WTC11 (cell line): ENCODE measurements around the gene PTPN4. TPM values are rescaled to one million over a fixed set of nuclear protein-coding genes. Genes with fewer than 3 reads are reported as not detected.

Experiments used
- ATAC-seq: fragments of 200-7000 bp; cut with Tn5 transposase; 2 replicates; pipeline ENCODE4 v1.10.0; 2021; ENCODE audit warnings: mild to moderate bottlenecking, moderate library complexity
- CTCF ChIA-PET: fragments of 300-600 bp; sonication (Branson Sonifier 250); formaldehyde crosslinking; loops from one replicate; lab custom pipeline; 2021; ENCODE audit warnings: antibody characterized with exemption; lab: Charles Lee
- POLR2A ChIA-PET: fragments of 350-600 bp; sonication (Branson Sonifier 250); formaldehyde crosslinking; loops from one replicate; lab custom pipeline; 2021; ENCODE audit warnings: antibody characterized with exemption; lab: Charles Lee
- DNase-seq: peaks from one replicate; pipeline ENCODE4 v3.0.0; 2021; ENCODE audit warnings: low spot score
- H3K27ac Mint-ChIP-seq: 2 replicates; pipeline ENCODE4 v1.8.0; 2021; ENCODE audit warnings: mixed read lengths
- H3K27me3 Mint-ChIP-seq: 2 replicates; pipeline ENCODE4 v1.8.0; 2021; ENCODE audit warnings: low read depth, mild to moderate bottlenecking, moderate library complexity, mixed read lengths
- H3K36me3 Mint-ChIP-seq: 2 replicates; pipeline ENCODE4 v1.8.0; 2021; ENCODE audit warnings: mixed read lengths
- H3K4me1 Mint-ChIP-seq: 2 replicates; pipeline ENCODE4 v1.8.0; 2022; ENCODE audit warnings: mixed read lengths
- H3K4me3 Mint-ChIP-seq: 2 replicates; pipeline ENCODE4 v1.8.0; 2021; ENCODE audit warnings: mild to moderate bottlenecking, moderate library complexity, mixed read lengths
- H3K9me3 Mint-ChIP-seq: 2 replicates; pipeline ENCODE4 v1.8.0; 2021; ENCODE audit warnings: mixed read lengths
- AFF4 ChIP-seq: sonication (generic); formaldehyde crosslinking; IDR thresholded peaks from 2 replicates; pipeline ENCODE4 v1.8.1; 2023; ENCODE audit warnings: mild to moderate bottlenecking, missing genetic modification reagents, borderline replicate concordance
- ARID4B ChIP-seq: sonication (generic); formaldehyde crosslinking; IDR thresholded peaks from 2 replicates; pipeline ENCODE4 v1.8.0; 2023; ENCODE audit warnings: missing genetic modification reagents, mild to moderate bottlenecking, borderline replicate concordance
- CREB1 ChIP-seq: sonication (generic); formaldehyde crosslinking; IDR thresholded peaks from 2 replicates; pipeline ENCODE4 v1.8.0; 2023; ENCODE audit warnings: mild to moderate bottlenecking, missing genetic modification reagents
- E2F1 ChIP-seq: sonication (generic); formaldehyde crosslinking; IDR thresholded peaks from 2 replicates; pipeline ENCODE4 v1.8.0; 2022; ENCODE audit warnings: mild to moderate bottlenecking, missing genetic modification reagents
- E2F5 ChIP-seq: sonication (generic); formaldehyde crosslinking; IDR thresholded peaks from 2 replicates; pipeline ENCODE4 v1.8.1; 2022; ENCODE audit warnings: mild to moderate bottlenecking, moderate library complexity, missing genetic modification reagents
- EMX1 ChIP-seq: fragments of 250-450 bp; sonication (Bioruptor Pico); IDR thresholded peaks from 2 replicates; pipeline ENCODE4 v1.8.0; 2021; ENCODE audit warnings: mild to moderate bottlenecking
- FOXP4 ChIP-seq: sonication (generic); formaldehyde crosslinking; IDR thresholded peaks from 2 replicates; pipeline ENCODE4 v1.8.0; 2022; ENCODE audit warnings: mild to moderate bottlenecking, missing genetic modification reagents
- GRHL2 ChIP-seq: fragments of 250-450 bp; sonication (Bioruptor Pico); IDR thresholded peaks from 2 replicates; pipeline ENCODE4 v1.8.0; 2022; ENCODE audit warnings: mild to moderate bottlenecking, moderate library complexity; ENCODE audit not compliant: insufficient replicate concordance, severe bottlenecking
- HMGXB4 ChIP-seq: sonication (generic); formaldehyde crosslinking; IDR thresholded peaks from 2 replicates; pipeline ENCODE4 v1.8.1; 2023; ENCODE audit warnings: mild to moderate bottlenecking, moderate library complexity, missing genetic modification reagents
- NR2C2 ChIP-seq: sonication (generic); formaldehyde crosslinking; IDR thresholded peaks from 2 replicates; pipeline ENCODE4 v1.8.0; 2022; ENCODE audit warnings: mild to moderate bottlenecking, missing genetic modification reagents
- NR3C1 ChIP-seq: sonication (generic); formaldehyde crosslinking; conservative IDR thresholded peaks from 2 replicates; pipeline ENCODE4 v1.8.1; 2023; ENCODE audit warnings: low read depth, mild to moderate bottlenecking, missing genetic modification reagents
- OVOL2 ChIP-seq: fragments of 250-450 bp; sonication (Bioruptor Pico); IDR thresholded peaks from 2 replicates; pipeline ENCODE4 v1.9.0; 2021; ENCODE audit warnings: mild to moderate bottlenecking, borderline replicate concordance
- PRRX2 ChIP-seq: fragments of 250-450 bp; sonication (Bioruptor Pico); IDR thresholded peaks from 2 replicates; pipeline ENCODE4 v1.8.0; 2021; ENCODE audit warnings: mild to moderate bottlenecking
- TP53 ChIP-seq: sonication (generic); formaldehyde crosslinking; IDR thresholded peaks from 2 replicates; pipeline ENCODE4 v1.8.1; 2023; ENCODE audit warnings: mild to moderate bottlenecking, missing genetic modification reagents
- USF1 ChIP-seq: sonication (generic); formaldehyde crosslinking; IDR thresholded peaks from 2 replicates; pipeline ENCODE4 v1.8.0; 2022; ENCODE audit warnings: mild to moderate bottlenecking, missing genetic modification reagents
- ZBTB43 ChIP-seq: sonication (generic); formaldehyde crosslinking; IDR thresholded peaks from 2 replicates; pipeline ENCODE4 v1.8.1; 2023; ENCODE audit warnings: mild to moderate bottlenecking, missing genetic modification reagents
- ZNF121 ChIP-seq: sonication (generic); formaldehyde crosslinking; IDR thresholded peaks from 2 replicates; pipeline ENCODE4 v1.8.0; 2023; ENCODE audit warnings: missing genetic modification reagents
- ZNF416 ChIP-seq: fragments of 250-450 bp; sonication (Bioruptor Pico); IDR thresholded peaks from 2 replicates; pipeline ENCODE4 v1.9.0; 2021; ENCODE audit warnings: mild to moderate bottlenecking, inconsistent platforms
- total RNA-seq: library from RNA; stranded (reverse); gene quantifications from 3 replicates; pipeline ENCODE4 v1.2.3, GENCODE V29; 2021

Gene PTPN4
- total RNA-seq, 1 experiment from 2014 or later = 85.8 TPM

- no peak for TF ChIP-seq GRHL2 (CRISPR knock-in tag)
- no peak for TF ChIP-seq ZNF416 (CRISPR knock-in tag)
- TF ChIP-seq CREB1 (CRISPR knock-in tag) = no peak
- TF ChIP-seq ARID4B = no peak
- TF ChIP-seq E2F1 (CRISPR knock-in tag) = no peak
- no peak for TF ChIP-seq AFF4 (CRISPR knock-in tag)
- TF ChIP-seq NR3C1 (CRISPR knock-in tag) = no peak
- TF ChIP-seq ZBTB43 (CRISPR knock-in tag) = no peak
- no peak for TF ChIP-seq OVOL2 (CRISPR knock-in tag)
- no peak for TF ChIP-seq EMX1 (CRISPR knock-in tag)
- no peak for TF ChIP-seq PRRX2 (CRISPR knock-in tag)
Measured at GRCh38 chr2:120012363-120012762, 252.6 kb downstream of the PTPN4 start (continued).

- DNase-seq (peak; percentile 96), ATAC-seq (peak; percentile 89)
- peaks cover 17% of the 10 kb centered on the region for H3K27me3 Mint-ChIP-seq
- no peaks in the 10 kb centered on the region for H3K9me3 Mint-ChIP-seq
- peak within 1 kb of the TSS; percentile 88 for H3K4me3 Mint-ChIP-seq
- POLR2A ChIA-PET = interaction anchor here (0.7 to 1.6 kb wide), 6 partner anchors 8 to 253 kb away, joined by 3 to 5 read pairs (median 4); partner anchors contain the start of gene PTPN4
- peak within 1 kb of the TSS; percentile 99 for H3K27ac Mint-ChIP-seq
- H3K4me1 Mint-ChIP-seq = peaks cover 32% of the 10 kb centered on the region
- CTCF ChIA-PET = interaction anchor here (0.7 to 1.0 kb wide), 4 partner anchors 59 to 334 kb away, joined by 3 to 7 read pairs (median 3); partner anchors contain the start of gene TMEM177
- peaks cover 8% of the 10 kb centered on the region; the same call in 1 of the 2 replicates for H3K36me3 Mint-ChIP-seq
- TF ChIP-seq NR2C2 (no peak), USF1 (CRISPR knock-in tag) (no peak), ZNF416 (CRISPR knock-in tag) (peak; percentile 12; the same call in 1 of the 2 replicates), E2F5 (CRISPR knock-in tag) (0 out of 2 replicates have a peak, but pooled peaks have one; percentile 31), HMGXB4 (CRISPR knock-in tag) (peak; percentile 81), FOXP4 (CRISPR knock-in tag) (peak; percentile 45; the same call in 1 of the 2 replicates), TP53 (CRISPR knock-in tag) (0 out of 2 replicates have a peak, but pooled peaks have one; percentile 86), ZNF121 (CRISPR knock-in tag) (no peak)
Measured at GRCh38 chr2:120012771-120013596, 253.3 kb downstream of the PTPN4 start, which contains the start of gene EPB41L5. Gene EPB41L5 (plus strand): TSS chr2:120013077. CDS start chr2:120019085, 6,008 bp downstream.
